IPS-18c (cell line): ENCODE results near the gene CMC2.

Experiments used
- H3K4me3 ChIP-seq: 2 replicates; pipeline ENCODE4 v1.7.0; 2013; ENCODE audit warnings: low read depth, mild to moderate bottlenecking, low read length, moderate library complexity; ENCODE audit not compliant: insufficient read depth
- H3K9me3 ChIP-seq: one replicate; pipeline ENCODE4 v1.6.1; 2013; ENCODE audit warnings: mild to moderate bottlenecking, low read length, moderate library complexity; ENCODE audit not compliant: control insufficient read depth, insufficient read depth

The CMC2 gene

GRCh38 chr16:81005610-81006161 is 999 bp downstream of the CMC2 start:
- peak overlapping the region; percentile 98 for H3K4me3 ChIP-seq
- no peaks in the 10 kb centered on the region for H3K9me3 ChIP-seq

- no peaks in the 10 kb centered on the region for H3K9me3 ChIP-seq
- no peak overlapping the region for H3K4me3 ChIP-seq
These were observed 1.9 kb downstream of the CMC2 start for GRCh38 chr16:81004646-81005353.

GRCh38 chr16:81003610-81004460 is 2.9 kb downstream of the CMC2 start:
- no peak overlapping the region for H3K4me3 ChIP-seq
- H3K9me3 ChIP-seq, result no peaks in the 10 kb centered on the region

- Histone ChIP-seq H3K4me3 (no peak overlapping the region), H3K9me3 (no peaks in the 10 kb centered on the region)
These were observed 3.6 kb downstream of the CMC2 start for GRCh38 chr16:81003064-81003463.

GRCh38 chr16:81001330-81001729 is 5.4 kb downstream of the CMC2 start:
- H3K9me3 ChIP-seq, result no peaks in the 10 kb centered on the region
- no peak overlapping the region for H3K4me3 ChIP-seq

GRCh38 chr16:81000873-81001272 is 5.8 kb downstream of the CMC2 start:
- H3K4me3 ChIP-seq, result no peak overlapping the region
- H3K9me3 ChIP-seq, result no peaks in the 10 kb centered on the region

GRCh38 chr16:80997964-80998620 is 8.6 kb downstream of the CMC2 start:
- H3K4me3 ChIP-seq, result no peak overlapping the region
- H3K9me3 ChIP-seq, result no peaks in the 10 kb centered on the region

GRCh38 chr16:80997139-80997798 is 9.4 kb downstream of the CMC2 start:
- no peak overlapping the region for H3K4me3 ChIP-seq
- no peaks in the 10 kb centered on the region for H3K9me3 ChIP-seq

GRCh38 chr16:80996688-80997138 is 10.0 kb downstream of the CMC2 start:
- no peak overlapping the region for H3K4me3 ChIP-seq
- no peaks in the 10 kb centered on the region for H3K9me3 ChIP-seq

- H3K9me3 ChIP-seq, result no peaks in the 10 kb centered on the region
- H3K4me3 ChIP-seq, result no peak overlapping the region
These were observed 12.2 kb downstream of the CMC2 start for GRCh38 chr16:80994451-80994850.

- Histone ChIP-seq H3K4me3 (no peak overlapping the region), H3K9me3 (no peaks in the 10 kb centered on the region)
These were observed 12.9 kb downstream of the CMC2 start for GRCh38 chr16:80993834-80994233.

- no peak overlapping the region for H3K4me3 ChIP-seq
- H3K9me3 ChIP-seq, result no peaks in the 10 kb centered on the region
These were observed 13.4 kb downstream of the CMC2 start for GRCh38 chr16:80993307-80993706.

GRCh38 chr16:80992676-80993293 is 13.9 kb downstream of the CMC2 start:
- H3K9me3 ChIP-seq, result no peaks in the 10 kb centered on the region
- H3K4me3 ChIP-seq, result no peak overlapping the region

GRCh38 chr16:80991792-80992430 is 14.8 kb downstream of the CMC2 start:
- no peak overlapping the region for H3K4me3 ChIP-seq
- no peaks in the 10 kb centered on the region for H3K9me3 ChIP-seq

- H3K9me3 ChIP-seq, result no peaks in the 10 kb centered on the region
- no peak overlapping the region for H3K4me3 ChIP-seq
These were observed 15.7 kb downstream of the CMC2 start for GRCh38 chr16:80990978-80991377.

GRCh38 chr16:80990577-80990976 is 16.1 kb downstream of the CMC2 start:
- no peaks in the 10 kb centered on the region for H3K9me3 ChIP-seq
- H3K4me3 ChIP-seq, result no peak overlapping the region
